ENCODE results near the gene MC1R. TPM values are rescaled to one million over a fixed set of nuclear protein-coding genes. Genes with fewer than 3 reads are reported as not detected.

MC1R gene
- total and polyA plus RNA-seq, 4 donors = 0.19 to 3.3 (median 0.30) TPM

Other genes starting within 250 kb of the MC1R start
- gene CDK10, start 232.2 kb upstream of the MC1R start, total RNA-seq = 10 to 100 TPM; 25.1 to 68.4 TPM
- 10 to 100 TPM; 43.6 to 81.2 TPM for gene CDK10, start 232.2 kb upstream of the MC1R start, polyA plus RNA-seq
- gene SPATA2L, start 217.2 kb upstream of the MC1R start, total RNA-seq = 10 to 100 TPM in 1 of 2 donors, 1 to 10 TPM in 1; 5.9 to 11.3 TPM
- gene SPATA2L, start 217.2 kb upstream of the MC1R start, polyA plus RNA-seq = 1 to 10 TPM; 4.6 to 7.8 TPM
- 1 to 10 TPM; 3.6 to 4.5 TPM for gene VPS9D1, start 198.0 kb upstream of the MC1R start, total RNA-seq
- 1 to 10 TPM; 3.8 to 7.2 TPM for gene VPS9D1, start 198.0 kb upstream of the MC1R start, polyA plus RNA-seq
- gene ZNF276, start 197.3 kb upstream of the MC1R start, total RNA-seq = 10 to 100 TPM; 10.2 to 22.8 TPM
- gene ZNF276, start 197.3 kb upstream of the MC1R start, polyA plus RNA-seq = 1 to 10 TPM; 4.9 to 7.3 TPM
- 10 to 100 TPM in 1 of 2 donors, 1 to 10 TPM in 1; 5.9 to 21.0 TPM for gene FANCA, start 102.2 kb upstream of the MC1R start, total RNA-seq
- gene FANCA, start 102.2 kb upstream of the MC1R start, polyA plus RNA-seq = 1 to 10 TPM; 5.3 to 5.8 TPM
- gene SPIRE2, start 90.4 kb upstream of the MC1R start, total RNA-seq = 1 to 10 TPM; 3.2 to 7.2 TPM
- gene SPIRE2, start 90.4 kb upstream of the MC1R start, polyA plus RNA-seq = 1 to 10 TPM; 1.7 to 2.6 TPM
- gene TCF25, start 45.3 kb upstream of the MC1R start, total RNA-seq = 10 to 100 TPM; 59.6 to 98.8 TPM
- 10 to 100 TPM; 60.8 to 92.7 TPM for gene TCF25, start 45.3 kb upstream of the MC1R start, polyA plus RNA-seq
- under 1 TPM; 0.25 to 0.89 TPM for gene TUBB3, start 4.5 kb downstream of the MC1R start, total RNA-seq
- under 1 TPM in 1 of 2 donors, not detected in 1; 0.17 TPM for gene TUBB3, start 4.5 kb downstream of the MC1R start, polyA plus RNA-seq
- gene DEF8, start 29.9 kb downstream of the MC1R start, total RNA-seq = 10 to 100 TPM; 20.0 to 47.4 TPM
- 10 to 100 TPM; 23.9 to 32.9 TPM for gene DEF8, start 29.9 kb downstream of the MC1R start, polyA plus RNA-seq
- under 1 TPM; 0.09 to 0.50 TPM for gene DBNDD1, start 100.6 kb downstream of the MC1R start, total RNA-seq
- 1 to 10 TPM; 1.1 to 1.5 TPM for gene DBNDD1, start 100.6 kb downstream of the MC1R start, polyA plus RNA-seq
- gene PRDM7, start 158.5 kb downstream of the MC1R start, total RNA-seq = not detected
- gene PRDM7, start 158.5 kb downstream of the MC1R start, polyA plus RNA-seq = not detected